ENCODE data around the gene ADAMTSL5.

The ADAMTSL5 gene

DNA sequence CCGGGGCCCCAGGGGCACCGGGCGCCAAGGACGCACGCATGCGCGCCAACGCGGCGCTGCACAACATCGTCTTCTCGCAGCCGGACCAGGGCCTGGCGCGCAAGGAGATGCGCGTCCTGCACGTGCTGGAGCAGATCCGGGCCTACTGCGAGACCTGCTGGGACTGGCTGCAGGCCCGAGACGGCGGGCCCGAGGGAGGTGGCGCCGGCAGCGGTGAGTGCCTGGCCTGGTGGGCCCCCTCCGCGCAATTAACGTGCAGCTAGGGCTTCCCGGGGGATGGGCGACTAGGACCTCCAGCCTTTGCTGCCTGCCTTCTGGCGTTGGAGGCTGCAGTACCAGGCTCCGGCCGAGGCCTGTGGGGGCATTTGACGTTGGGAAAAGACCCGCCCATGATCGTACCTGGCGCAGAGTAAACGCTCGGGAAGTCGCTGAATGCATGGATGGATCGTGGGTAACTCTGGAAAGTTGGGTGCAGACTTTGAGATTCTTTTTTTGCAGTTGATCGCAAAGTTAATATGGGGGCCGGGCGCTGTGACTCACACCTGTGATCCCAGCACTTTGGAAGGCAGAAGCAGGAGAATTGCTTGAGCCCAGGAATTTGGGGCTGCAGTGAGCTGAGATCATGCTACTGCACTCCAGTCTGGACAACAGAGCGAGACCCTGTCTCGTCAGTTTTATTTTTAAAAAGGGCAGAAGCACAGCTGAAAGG, 55.6 kb downstream of the ADAMTSL5 start:
- TF ChIP-seq GATA1 (IDR thresholded peaks at IDR 0.05; ENCODE audit: low read depth, low read length) (no peak), POLR2A (IDR thresholded peaks at IDR 0.05; ENCODE audit: low read length) (no peak)
- no peak for DNase-seq

DNA sequence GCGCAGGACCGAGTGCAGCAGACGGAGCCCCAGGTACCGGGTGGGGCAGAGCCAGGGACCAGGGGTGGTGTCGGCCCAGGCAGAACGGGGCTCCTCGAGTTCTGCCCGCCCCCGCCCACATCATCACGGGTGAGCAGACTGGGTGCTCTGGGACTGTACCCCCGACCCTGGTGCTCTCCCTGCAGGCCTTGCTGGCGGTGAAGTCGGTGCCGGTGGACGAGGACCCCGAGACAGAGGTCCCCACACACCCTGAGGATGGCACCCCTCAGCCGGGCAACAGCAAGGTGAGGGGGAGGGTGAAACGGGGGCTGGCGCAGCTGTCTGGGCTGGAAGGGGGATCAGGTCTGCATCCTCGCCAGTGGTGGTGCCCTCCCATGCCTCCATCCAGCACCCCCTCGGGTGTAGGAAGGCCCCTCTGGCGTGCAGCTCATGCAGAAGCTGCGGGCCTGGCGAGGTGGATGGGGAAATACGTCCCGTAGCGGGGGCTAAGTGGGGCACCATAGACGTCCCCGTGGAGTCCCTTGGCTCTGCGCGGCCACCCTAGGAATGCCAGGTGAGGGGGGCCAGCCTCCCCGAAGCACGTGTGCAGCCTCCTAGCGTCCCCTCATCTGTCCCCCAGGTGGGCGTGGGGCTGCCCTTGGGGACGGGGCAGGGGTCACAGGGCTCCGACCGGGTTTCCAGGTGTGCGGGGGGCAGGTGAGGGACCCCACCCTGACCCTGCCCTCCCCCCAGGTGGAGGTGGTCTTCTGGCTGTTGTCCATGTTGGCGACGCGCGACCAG, 56.5 kb downstream of the ADAMTSL5 start:
- peak; percentile 17 for TF ChIP-seq POLR2A (IDR thresholded peaks at IDR 0.05; ENCODE audit: low read length)
- TF ChIP-seq GATA1 (IDR thresholded peaks at IDR 0.05; ENCODE audit: low read depth, low read length): no peak
- no peak for DNase-seq

DNA sequence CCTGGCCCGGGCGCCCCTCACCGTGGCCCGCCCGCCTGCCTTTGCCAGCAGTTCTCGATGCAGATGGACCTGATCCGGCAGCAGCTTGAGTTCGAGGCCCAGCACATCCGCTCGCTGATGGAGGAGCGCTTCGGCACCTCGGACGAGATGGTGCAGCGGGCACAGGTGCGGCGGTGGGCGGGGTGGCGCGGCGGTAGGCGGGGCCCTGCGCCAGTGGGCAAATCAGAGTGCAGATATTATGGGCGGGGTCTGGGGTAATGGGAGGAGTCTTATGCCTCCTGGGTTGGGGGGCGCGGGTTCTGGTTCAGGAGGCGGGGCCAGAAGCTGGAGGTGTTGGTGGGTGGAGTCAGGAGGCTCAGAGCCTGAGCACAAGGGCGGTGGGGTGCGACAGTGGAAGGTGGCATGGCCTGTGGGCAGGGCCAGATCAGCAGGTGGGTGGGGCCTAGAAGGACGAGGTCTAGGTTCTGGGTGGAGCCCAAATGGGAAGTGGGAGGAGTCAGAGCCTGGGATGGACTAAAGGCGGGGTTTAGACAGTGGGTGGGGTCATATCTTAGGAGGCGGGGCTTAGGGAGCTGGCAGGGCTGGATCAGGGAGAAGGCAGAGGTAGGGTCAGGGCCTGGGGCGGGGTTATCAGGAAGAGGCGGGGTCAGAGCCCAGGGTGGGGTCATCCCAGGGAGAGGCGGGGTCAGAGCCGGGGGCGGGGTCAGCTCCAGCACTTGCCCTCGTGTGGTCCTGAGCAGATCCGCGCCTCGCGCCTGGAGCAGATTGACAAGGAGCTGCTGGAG, 57.3 kb downstream of the ADAMTSL5 start:
- TF ChIP-seq POLR2A (IDR thresholded peaks at IDR 0.05; ENCODE audit: low read length) (peak; percentile 10), GATA1 (IDR thresholded peaks at IDR 0.05; ENCODE audit: low read depth, low read length) (no peak)
- DNase-seq: peak; percentile 83 to 92
